ENCODE results near the gene CNTN2. TPM values are rescaled to one million over a fixed set of nuclear protein-coding genes. Genes with fewer than 3 reads are reported as not detected.

Gene CNTN2
- polyA plus RNA-seq, 1 experiment, result not detected

- Histone ChIP-seq H3K27me3 (ENCODE audit: control insufficient read depth, insufficient read depth, low read length) (no peaks in the 10 kb centered on the region), H3K9me3 (ENCODE audit: control insufficient read depth, insufficient read depth, low read length) (no peaks in the 10 kb centered on the region), H3K27ac (ENCODE audit: low read depth, low read length) (no peak overlapping the region), H3K4me3 (ENCODE audit: low read depth, low read length) (no peak overlapping the region)
- DNase-seq (ENCODE audit: low read depth, low spot score), result no peak
- POLR2A ChIA-PET, result no interaction called here
- CTCF ChIA-PET, result interaction anchor here (1.4 to 2.7 kb wide), 2 partner anchors 14 to 128 kb away, joined by 3 to 20 read pairs; no protein-coding TSS in a partner anchor
- TF ChIP-seq, protein P1, sequence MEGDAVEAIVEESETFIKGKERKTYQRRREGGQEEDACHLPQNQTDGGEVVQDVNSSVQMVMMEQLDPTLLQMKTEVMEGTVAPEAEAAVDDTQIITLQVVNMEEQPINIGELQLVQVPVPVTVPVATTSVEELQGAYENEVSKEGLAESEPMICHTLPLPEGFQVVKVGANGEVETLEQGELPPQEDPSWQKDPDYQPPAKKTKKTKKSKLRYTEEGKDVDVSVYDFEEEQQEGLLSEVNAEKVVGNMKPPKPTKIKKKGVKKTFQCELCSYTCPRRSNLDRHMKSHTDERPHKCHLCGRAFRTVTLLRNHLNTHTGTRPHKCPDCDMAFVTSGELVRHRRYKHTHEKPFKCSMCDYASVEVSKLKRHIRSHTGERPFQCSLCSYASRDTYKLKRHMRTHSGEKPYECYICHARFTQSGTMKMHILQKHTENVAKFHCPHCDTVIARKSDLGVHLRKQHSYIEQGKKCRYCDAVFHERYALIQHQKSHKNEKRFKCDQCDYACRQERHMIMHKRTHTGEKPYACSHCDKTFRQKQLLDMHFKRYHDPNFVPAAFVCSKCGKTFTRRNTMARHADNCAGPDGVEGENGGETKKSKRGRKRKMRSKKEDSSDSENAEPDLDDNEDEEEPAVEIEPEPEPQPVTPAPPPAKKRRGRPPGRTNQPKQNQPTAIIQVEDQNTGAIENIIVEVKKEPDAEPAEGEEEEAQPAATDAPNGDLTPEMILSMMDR (IDR thresholded peaks at IDR 0.05; ENCODE audit: low read depth, low read length), result no peak
Observed at GRCh38 chr1:205127646-205128045, 84.6 kb downstream of the CNTN2 start.

Other genes starting within 250 kb of the CNTN2 start
- 1.7 and 1.8 TPM in 2 replicates for gene NFASC, start 172.3 kb upstream of the CNTN2 start, polyA plus RNA-seq (2011; rRNA removed)
- 2.3 and 2.7 TPM in 2 replicates for gene TMEM81, start 41.2 kb downstream of the CNTN2 start, polyA plus RNA-seq (2011; rRNA removed)
- 12.0 and 16.0 TPM in 2 replicates for gene RBBP5, start 78.8 kb downstream of the CNTN2 start, polyA plus RNA-seq (2011; rRNA removed)
- gene DSTYK, start 168.5 kb downstream of the CNTN2 start, polyA plus RNA-seq (2011; rRNA removed), result 12.8 and 16.7 TPM in 2 replicates
- gene TMCC2, start 184.7 kb downstream of the CNTN2 start, polyA plus RNA-seq (2011; rRNA removed), result 2.3 and 3.0 TPM in 2 replicates

Data from AG04450 (cell line).